ENCODE results near the gene FRMD8.

GRCh38 chr11:65445604-65446445, 59.4 kb downstream of the FRMD8 start:
- TF ChIP-seq, protein P1, sequence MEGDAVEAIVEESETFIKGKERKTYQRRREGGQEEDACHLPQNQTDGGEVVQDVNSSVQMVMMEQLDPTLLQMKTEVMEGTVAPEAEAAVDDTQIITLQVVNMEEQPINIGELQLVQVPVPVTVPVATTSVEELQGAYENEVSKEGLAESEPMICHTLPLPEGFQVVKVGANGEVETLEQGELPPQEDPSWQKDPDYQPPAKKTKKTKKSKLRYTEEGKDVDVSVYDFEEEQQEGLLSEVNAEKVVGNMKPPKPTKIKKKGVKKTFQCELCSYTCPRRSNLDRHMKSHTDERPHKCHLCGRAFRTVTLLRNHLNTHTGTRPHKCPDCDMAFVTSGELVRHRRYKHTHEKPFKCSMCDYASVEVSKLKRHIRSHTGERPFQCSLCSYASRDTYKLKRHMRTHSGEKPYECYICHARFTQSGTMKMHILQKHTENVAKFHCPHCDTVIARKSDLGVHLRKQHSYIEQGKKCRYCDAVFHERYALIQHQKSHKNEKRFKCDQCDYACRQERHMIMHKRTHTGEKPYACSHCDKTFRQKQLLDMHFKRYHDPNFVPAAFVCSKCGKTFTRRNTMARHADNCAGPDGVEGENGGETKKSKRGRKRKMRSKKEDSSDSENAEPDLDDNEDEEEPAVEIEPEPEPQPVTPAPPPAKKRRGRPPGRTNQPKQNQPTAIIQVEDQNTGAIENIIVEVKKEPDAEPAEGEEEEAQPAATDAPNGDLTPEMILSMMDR (conservative IDR thresholded peaks at IDR 0.05 in 1 of 2, IDR thresholded peaks at IDR 0.05 in 1 of 2; ENCODE audit: low read depth in 1 of 2, low read length in 2 of 2), result no peak
- no peak for TF ChIP-seq EZH2 (IDR thresholded peaks at IDR 0.05; ENCODE audit: low read length, missing control alignments)

All from fibroblast of lung (primary cell).